GM19035 (cell line): ENCODE results near the gene MYCBPAP.
A peak's percentile ranks its signal among the peaks of the same experiment; 100 is the strongest.

Experiments used
- ATAC-seq: cut with Tn5 transposase; IDR thresholded peaks from one replicate; pipeline ENCODE4 v1.9.1; 2021; ENCODE audit not compliant: unreplicated experiment

The MYCBPAP gene

DNA sequence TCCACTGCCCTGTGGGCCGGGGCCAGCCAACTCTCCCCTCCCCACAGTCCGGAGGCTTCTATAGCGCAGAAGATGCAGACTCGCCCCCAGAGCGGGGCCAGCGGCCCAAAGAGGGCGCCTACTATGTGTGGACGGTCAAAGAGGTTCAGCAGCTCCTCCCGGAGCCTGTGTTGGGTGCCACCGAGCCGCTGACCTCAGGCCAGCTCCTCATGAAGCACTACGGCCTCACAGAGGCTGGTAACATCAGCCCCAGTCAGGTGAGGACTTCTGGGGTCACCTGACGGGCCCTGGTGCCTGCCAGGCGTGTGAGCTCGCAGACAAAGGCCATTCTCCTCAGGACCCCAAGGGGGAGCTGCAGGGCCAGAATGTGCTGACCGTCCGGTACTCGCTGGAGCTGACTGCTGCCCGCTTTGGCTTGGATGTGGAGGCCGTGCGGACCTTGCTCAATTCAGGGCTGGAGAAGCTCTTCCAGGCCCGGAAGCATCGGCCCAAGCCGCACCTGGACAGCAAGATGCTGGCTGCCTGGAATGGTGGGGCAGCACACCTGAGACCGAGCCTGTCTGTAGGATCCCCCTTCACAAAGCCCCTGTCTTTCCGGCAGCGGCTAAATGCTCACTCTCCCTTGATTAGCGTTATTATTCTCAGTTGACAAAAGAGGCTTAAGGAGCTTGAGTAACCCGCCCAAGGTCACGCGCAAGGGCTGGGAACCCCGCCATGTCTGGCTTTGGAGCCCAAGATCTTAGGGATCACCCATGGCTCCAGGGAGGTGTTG, 42.6 kb downstream of the MYCBPAP start:
- ATAC-seq = no peak

DNA sequence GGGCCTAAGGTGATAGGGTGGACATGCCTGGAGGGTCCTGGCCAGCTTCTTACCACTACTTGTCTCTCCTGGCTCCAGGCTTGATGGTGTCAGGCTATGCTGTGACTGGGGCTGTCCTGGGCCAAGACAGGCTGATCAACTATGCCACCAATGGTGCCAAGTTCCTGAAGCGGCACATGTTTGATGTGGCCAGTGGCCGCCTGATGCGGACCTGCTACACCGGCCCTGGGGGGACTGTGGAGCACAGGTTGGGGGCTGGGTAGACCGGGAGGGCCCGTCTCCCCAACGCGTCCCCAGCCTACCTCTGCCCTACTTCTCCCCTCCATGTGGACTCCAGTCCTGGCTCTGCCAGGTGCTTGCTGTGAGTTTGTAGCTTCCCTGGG, 43.2 kb downstream of the MYCBPAP start:
- no peak for ATAC-seq

DNA sequence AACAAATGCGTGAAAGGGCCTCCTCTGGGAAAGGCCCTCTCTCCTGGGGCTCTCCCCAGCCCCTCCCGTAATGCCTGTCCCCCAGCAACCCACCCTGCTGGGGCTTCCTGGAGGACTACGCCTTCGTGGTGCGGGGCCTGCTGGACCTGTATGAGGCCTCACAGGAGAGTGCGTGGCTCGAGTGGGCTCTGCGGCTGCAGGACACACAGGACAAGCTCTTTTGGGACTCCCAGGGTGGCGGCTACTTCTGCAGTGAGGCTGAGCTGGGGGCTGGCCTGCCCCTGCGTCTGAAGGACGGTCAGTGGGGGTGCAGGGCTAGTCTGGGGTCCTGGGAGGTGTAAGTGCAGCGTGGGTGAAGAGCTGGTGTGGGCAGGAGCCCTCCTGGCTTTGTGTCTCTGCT, 43.6 kb downstream of the MYCBPAP start:
- no peak for ATAC-seq

DNA sequence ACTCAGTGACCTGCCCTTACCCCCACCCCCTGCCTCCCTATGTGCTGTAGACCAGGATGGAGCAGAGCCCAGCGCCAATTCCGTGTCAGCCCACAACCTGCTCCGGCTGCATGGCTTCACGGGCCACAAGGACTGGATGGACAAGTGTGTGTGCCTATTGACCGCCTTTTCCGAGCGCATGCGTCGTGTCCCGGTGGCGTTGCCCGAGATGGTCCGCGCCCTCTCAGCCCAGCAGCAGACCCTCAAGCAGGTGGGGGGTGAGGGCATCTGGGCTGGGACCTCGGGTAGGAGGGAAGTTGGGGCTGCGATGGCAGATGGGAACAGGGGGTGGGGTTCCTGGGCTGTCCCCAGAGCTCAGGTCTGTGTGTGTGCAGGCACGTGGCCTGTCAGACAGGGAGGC, 46.0 kb downstream of the MYCBPAP start:
- ATAC-seq = no peak

DNA sequence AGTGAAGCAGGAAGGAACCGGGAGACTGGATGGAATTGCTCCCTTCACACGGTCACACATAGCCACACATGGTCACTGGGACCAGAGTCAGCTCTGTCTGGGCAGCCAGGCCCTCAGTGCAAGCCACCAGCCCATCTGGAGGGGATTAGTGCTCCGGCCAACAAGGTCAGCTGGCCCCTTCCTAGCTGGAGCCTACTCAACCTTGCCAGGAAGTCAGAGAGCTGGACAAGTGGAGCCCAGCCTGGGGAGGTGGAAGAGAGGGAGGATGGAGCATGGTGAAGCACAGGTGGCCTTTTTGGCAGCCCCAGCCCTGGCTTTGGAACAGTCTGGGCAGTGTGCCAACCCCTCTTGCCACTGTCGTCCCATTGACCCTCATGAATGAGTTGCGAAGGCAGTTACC, 48.6 kb downstream of the MYCBPAP start:
- no peak for ATAC-seq

DNA sequence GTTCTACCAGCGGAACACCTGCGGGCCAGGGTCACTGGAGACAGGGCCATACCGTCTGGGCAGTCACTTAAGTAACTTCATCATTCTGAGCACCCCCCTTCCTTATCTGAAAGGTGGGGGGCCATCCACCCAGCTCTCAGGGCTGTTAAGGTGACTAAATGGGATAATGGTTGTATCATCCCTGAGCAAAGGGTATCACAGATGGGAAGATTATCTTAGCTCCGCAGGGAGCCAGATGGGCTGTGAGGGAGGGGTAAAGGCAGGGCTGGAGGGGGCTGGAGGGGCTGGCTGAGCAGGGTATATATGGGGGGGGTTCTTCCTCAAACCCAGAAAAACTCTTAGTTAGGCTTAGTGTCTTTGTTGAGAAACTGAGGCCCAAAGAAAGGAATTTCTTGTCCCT, 49.4 kb downstream of the MYCBPAP start:
- no peak for ATAC-seq

DNA sequence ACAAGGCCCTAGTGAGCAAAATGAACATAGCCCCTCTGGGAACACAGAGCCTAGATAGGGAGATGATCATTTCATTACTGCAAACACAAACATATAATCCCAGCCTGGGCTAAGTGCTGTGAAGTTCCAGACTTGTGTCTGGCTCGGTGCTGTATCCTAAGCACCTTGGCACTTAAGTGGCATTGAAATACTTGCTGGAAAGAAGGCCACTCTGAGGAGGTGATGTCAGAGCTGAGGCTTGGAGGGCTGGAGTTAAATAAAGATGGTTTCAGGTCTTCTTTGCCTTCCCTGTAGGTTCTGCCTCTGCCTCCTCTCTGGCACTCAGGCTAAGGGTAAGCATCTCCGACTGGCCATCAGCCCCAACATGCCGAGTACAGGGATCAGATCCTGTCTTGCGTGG, 49.9 kb downstream of the MYCBPAP start:
- no peak for ATAC-seq

DNA sequence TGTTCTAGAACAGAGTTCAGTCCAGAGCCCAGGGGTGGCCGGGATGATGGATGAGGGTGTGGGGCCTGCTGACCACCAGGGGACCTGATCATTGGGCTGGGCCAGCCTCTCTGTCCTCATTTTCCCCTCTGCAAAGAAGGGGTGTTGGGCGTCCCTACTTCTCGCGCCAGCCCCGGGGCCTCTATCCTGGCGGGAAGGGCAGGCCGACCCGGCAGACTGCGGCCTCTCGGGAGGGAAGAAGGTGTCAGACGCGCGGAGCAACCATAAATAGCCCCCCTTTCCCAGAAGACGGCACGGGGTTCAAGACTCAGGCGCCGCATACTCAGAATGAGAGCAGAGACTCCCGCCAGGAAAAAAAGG, 50.3 kb downstream of the MYCBPAP start:
- no peak for ATAC-seq

DNA sequence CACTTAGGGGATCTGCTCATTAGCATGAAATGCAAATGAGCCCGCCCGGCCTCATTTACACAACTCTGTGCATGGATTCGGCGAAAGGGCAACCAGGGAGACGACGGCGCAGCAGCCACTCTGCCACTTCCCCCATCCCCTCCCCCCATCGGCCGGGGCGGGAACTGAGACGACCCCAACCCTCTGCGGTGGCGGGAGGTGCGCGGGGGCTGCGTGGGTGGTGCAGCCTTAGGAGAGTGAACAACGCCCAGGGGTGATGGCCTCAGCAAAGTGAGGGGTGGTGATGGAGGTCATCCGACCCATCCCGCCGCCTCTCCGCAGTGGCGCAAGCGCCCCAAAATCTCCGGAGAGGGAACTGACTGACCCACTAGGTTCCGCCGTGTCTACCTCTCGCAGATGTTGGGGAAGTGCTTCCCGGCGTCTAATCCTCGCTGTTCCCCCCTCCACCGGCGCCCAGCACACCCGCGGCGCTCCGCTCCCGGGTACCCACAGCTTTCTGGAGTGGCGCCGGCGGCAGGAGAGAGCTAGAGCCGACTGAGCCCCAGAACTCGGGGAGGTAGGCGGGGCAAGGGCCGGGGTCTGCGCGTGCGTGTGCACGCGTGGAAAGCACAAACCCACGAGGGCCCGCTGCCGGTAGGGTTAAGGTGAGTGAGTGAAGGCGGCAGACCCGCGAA, 50.8 kb downstream of the MYCBPAP start:
- ATAC-seq = no peak

DNA sequence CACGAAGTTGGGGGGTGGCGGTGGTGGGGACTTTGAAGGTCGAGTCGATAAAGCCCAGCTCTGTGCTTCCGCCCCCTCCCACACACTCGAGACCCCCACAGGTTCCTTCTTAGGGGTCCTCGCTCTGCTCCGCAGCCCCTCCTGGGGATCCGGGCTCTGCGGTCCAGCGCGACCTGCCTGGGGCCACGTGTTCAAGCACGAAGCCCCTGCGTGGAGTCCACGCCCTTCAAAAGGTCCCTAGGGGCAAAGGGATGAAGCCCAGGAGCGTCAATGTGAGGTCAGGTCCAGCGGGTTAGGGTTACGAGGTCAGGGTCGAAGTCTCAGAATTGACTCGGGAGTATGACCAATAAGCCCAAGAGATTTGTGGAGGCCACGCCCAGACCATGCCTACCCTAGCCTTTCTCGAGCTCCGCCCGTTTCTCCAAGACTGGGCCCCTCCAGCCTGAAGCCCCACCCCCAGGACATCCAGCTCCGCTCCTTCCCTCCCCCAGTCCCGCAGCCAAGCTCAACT, 51.5 kb downstream of the MYCBPAP start:
- ATAC-seq = no peak

DNA sequence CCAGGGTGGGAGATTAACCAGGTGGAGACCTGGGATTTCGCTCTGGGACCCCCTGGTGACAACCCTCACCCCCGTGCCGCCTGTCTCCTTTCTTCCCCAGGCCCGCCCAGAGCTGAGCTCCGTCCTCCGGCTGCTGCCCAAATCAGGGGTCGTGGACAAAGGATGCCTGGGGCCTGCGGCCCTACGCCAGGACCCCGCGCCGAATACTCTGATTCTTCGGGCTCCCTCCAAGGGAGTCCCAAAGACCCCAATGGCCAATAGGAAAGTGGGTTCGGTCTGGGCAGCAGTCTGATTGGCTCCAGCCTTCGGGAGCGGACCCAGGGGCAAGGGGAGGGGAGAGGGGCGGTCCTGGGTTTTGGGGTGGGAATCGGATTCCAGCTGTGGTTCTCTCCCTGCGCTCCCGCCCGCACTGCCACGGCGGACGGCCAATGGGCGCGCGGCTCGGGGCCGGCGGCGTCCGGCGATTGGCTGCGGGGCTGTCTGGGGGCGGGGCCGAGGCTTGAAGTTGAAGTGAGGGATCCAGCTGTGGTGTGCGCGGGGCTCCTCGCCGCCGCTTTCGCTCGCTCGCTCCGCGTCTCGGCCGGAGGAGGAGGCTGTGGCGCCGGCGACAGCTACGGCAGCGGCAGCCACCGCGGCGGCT, 52.1 kb downstream of the MYCBPAP start, which contains the start of gene CACNA1G:
Gene CACNA1G (plus strand): TSS at position 531 of the 640 bp plus-strand sequence. CDS start 745 bp downstream, outside the sequence.
- ATAC-seq = peak; percentile 94

DNA sequence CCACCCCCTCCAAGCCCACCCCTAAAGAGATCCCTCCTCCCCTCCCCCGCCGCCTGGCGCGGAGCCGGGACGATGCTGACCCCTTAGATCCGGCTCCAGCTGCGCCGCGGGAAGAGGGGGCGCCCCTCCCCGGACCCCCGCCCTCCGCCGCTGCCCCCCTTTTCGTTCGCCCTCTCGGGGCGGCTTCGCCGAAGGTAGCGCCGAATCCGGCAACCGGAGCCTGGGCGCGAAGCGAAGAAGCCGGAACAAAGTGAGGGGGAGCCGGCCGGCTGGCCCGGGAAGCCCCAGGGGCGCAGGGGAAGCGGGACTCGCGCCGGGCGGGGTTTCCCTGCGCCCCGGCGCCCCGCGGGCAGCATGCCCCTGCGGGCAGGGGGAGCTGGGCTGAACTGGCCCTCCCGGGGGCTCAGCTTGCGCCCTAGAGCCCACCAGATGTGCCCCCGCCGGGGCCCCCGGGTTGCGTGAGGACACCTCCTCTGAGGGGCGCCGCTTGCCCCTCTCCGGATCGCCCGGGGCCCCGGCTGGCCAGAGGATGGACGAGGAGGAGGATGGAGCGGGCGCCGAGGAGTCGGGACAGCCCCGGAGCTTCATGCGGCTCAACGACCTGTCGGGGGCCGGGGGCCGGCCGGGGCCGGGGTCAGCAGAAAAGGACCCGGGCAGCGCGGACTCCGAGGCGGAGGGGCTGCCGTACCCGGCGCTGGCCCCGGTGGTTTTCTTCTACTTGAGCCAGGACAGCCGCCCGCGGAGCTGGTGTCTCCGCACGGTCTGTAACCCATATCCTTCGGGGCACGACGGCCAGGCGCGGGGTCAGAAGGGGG, 52.9 kb downstream of the MYCBPAP start:
- no peak for ATAC-seq

DNA sequence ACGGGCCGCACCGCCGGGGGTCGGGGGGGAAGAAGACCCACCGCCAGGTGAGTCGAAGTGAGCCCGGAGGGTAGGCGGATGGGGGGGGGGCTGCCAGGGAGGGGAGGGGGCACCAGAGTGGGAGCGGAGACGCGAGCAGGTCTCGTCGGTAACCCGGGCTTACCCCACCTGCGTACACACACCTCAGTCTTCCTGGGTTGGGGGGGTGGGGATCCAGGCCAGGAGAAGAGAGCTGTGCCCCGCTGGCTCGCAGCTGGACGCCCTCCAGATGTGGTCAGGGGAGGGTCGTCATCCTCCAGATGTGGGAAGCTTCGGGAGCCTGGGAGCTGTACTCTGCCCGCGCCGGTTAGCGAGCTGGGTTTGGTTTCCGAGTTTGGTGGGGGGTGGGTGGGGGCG, 53.5 kb downstream of the MYCBPAP start:
- no peak for ATAC-seq

DNA sequence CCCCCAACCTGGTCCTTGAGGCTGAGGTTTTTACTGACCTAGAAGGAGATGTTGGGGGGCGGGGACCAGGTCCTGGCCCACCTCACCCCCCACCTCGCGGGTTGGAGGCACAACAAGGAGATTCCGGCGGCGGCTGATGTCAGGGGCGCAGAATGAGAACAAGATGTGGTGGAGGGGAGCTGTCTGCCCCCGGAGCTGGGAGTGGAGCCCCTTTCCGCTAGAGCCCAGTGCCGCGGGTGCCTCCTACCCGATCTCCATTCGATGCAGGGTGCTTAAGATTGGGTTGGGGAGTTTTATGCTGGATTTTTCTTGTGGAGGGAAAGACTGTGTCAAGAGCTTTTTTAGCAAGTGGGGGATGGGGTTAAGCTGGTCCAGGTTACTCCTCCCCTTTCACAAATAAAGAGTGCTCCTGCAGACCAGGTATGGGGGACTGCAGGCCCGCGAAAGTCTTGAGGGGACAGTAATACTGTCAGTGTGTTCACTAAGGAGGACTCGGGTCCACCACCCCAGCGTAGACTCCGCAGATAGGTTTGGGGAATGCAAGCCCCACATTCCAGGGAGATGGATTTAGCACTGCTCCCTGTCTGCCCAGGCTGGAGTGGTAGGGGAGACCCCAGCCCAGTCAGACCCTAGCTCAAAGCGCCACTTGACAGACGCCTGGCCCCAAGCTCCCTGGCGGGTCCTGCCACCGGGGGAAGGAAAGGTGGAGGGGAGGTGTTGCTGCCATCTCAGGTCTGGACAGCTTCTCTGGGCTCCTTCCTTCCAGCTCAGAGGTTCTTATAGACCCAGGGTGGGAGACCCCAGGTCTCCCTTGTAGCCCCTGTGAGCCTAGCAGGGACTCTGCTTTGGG, 54.2 kb downstream of the MYCBPAP start:
- ATAC-seq = no peak

DNA sequence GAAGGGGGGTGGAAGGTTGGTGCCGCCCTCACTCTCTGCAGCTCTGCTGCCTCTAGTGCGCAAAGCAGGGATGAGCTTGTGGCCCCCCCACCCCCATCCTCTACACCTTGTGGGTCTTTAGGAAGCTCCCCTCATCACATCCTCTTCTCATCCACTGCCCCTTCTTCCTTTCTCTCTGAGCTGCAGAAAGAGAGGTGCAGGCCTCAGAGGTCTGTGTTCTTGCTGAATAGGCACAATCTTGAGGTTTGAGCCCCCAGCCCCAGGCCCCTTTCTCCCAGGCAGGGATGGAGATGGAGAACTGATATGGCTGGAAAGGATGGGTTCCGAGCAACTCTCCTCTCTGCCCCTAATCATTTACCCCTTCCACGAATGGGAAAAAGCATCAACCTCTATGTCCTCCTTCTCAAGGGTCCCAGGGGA, 54.9 kb downstream of the MYCBPAP start:
- no peak for ATAC-seq

DNA sequence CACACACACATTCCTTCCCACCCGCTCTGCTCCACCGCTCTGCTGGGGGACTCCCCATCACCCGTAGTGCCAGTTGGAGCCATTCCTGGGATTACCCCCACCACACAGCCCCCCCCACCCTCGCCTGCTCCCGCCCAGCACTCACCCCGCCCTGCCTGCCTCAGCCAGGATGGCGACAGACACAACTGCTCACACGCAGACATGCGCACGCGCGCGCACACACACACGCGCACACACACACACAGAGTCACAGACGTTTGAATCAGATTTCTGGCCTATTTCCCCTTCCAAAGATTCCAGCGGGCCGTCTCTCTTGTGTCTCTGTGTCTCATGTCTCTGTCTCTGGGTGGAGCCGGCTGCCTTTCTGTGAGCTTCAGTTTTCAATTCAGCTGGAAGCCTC, 56.7 kb downstream of the MYCBPAP start:
- no peak for ATAC-seq

DNA sequence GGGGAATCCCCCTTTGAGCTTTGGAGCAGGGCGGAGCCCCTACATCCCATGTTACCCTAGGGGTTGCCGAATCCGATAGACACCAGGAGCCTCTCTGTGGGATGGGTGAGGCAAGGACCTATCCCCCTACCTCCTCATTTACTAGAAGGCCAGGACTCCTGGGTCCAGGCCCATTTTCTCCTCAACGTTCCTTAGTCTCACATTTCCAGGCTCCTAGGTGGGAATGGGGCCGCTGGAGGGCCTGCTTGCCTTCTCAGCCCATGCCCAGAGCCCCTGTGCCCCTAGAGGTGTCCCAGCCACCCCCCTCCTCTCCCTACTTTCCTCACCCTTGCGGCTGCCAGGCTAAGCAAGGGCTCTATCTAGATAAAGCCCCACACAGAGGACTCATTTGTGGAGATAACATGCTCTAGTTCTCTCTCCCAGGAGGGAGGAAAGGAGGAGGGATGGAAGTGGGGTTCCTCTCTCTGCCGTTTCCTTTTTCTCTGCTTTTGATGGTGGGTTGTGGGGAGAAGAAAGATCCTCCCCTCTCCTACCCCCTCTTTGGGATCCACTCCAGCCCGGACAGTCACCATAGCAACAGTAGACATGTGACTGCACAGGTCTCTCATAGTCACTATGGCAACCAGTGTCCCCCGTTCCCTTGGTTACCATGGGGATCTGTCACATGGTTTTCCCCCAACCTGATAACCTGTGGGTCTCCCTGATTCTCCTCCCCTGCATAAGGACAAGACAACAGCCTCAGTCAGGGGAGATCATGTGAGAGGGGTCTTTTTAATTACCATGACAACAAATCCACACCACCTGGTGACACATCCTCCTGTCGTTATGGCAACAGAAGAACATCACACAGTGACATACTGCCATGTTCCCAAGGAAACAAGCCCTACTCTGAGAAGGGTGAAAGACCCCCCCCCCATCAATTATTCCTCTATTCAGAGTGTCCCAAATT, 57.4 kb downstream of the MYCBPAP start:
- no peak for ATAC-seq

DNA sequence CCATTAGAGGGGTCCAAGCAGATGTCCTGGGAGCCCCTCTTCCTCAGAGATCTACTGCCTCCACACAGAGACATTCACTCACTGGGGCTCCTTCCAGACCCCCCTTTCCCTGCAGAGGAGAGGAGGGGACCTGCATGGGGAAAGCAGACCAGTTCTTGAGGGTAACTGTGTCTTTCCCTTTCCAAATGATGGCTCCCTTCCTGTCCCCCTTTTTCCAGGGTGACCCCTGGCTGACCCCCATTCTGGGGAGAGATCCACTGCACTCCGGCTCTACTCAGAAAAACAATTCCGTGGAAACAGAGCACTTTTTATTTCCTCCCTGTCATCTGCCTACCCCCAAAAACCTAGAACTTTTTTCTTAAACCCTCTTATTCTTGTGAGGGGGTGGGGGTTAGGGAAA, 58.6 kb downstream of the MYCBPAP start:
- ATAC-seq = no peak

DNA sequence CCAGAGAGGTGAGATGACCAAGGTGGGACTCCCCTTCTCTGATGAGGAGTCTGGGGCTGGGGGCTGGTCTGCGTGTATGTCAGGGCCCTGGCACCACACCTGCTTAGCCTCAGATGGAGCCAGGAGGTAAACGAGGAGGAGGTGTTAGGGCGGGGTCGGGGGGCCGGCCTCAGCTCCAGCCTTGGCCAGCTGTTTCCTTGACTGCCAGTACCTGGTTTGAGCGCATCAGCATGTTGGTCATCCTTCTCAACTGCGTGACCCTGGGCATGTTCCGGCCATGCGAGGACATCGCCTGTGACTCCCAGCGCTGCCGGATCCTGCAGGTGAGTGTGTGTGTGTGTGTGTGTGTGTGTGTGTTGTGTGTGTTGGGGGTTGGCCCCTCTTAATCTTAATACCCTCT, 60.4 kb downstream of the MYCBPAP start:
- no peak for ATAC-seq
